GM18502 (cell line): ENCODE results near the gene SUGCT.
"Not testable (repeated sequence)": the region's sequence is repeated elsewhere in the genome, so short reads cannot be mapped to it uniquely, and the experiment has no call there.

Experiments
- ATAC-seq: cut with Tn5 transposase; IDR thresholded peaks from one replicate; pipeline ENCODE4 v1.9.1; 2021; ENCODE audit warnings: mild to moderate bottlenecking; ENCODE audit not compliant: unreplicated experiment, poor library complexity

Gene SUGCT

DNA sequence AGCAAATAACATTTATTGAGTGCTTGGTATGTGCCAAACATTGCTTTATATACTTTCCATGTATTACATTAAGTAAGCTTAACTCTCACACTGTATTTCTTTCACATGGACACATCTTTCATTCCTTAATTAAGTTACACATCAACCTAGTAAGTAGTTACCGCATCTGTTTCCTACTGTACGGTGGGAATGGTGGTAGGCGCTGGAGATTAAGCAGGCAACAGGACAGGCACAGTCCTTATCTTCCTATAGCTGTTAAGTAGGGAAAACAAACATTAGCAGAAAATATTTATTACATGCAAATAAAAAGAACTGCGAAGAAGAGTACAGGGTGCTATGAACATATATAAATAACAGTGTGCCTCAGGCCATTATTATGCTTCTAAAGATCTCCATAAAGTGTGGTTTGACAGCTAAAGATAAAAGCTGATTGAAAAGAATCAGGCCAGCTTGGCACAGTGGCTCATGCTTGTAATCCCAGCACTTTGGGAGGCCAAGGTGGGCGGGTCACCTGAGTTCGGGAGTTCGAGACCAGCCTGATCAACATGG lies 105.0 kb downstream of the SUGCT start:
- ATAC-seq, result no peak

DNA sequence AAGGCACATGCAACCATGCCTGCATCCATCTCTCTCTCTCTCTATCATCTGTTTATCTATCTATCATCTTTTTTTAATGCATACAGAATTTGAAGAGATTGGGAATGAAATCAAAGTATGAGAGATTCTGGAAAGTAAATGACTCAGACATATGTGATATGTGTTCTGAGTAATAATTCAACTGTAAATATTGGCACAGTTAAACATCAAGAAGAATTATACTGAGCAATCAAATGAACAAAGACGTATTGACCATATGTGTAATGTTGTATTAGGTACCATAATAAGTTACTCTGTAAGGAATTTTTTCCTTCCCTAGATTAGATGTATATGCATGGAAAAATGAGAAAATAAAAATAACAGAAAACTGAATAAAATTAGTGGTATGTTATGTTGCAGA lies 108.3 kb downstream of the SUGCT start:
- ATAC-seq, result no peak

DNA sequence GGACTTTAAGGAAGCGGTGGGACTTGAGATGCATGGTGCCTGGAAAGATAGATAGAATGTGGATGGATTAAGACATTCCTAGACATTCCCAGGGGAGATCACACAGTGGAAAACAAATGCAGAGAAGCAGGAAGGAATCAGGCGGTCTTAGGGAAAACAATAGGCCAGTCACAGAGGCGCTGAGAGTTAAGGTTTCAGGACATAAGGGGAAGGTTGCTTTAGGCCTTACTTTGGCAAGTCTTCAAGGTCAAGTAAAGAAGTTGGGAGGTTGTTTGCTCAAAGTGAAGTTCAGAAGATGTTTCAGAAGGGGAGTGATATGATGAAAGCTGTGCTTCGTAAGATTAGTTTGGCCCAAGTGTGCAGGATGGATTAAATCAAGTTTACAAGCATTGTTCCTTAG lies 109.4 kb downstream of the SUGCT start:
- no peak for ATAC-seq

DNA sequence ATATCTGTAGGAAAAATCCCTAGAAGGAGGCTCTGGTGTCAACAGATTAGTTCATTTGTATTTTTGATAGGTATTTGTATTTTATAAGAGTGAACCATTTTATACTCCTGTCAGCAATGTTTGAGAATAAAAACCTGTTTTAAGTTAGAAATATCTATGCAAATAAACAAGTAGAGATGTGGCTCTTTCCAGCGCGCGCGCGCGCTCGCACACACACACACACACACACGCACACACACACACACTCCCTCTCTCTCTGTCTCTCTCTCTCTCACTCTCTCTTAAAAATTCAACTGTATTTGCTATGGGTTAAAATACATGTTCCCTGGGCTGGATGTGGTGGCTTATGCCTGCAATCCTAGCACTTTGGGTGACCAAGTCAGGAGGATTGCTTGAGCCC lies 113.9 kb downstream of the SUGCT start:
- ATAC-seq, result no peak

DNA sequence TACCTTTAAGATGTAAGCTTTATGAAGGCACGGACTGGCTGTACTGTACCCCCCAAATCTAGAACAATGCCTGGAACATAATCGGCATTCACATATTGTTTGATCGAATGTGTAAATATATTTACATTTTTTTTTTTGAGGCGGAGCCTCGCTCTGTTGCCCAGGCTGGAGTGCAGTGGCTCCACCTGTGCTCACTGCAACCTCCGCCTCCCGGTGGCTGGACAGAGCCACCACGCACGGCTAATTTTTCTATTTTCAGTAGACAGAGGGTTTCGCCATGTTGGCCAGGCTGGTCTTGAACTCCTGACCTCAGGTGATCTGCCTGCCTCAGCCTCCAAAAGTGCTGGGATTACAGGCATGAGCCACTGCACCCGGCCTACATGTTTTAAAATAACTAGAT lies 118.6 kb downstream of the SUGCT start:
- not testable (repeated sequence) for ATAC-seq

DNA sequence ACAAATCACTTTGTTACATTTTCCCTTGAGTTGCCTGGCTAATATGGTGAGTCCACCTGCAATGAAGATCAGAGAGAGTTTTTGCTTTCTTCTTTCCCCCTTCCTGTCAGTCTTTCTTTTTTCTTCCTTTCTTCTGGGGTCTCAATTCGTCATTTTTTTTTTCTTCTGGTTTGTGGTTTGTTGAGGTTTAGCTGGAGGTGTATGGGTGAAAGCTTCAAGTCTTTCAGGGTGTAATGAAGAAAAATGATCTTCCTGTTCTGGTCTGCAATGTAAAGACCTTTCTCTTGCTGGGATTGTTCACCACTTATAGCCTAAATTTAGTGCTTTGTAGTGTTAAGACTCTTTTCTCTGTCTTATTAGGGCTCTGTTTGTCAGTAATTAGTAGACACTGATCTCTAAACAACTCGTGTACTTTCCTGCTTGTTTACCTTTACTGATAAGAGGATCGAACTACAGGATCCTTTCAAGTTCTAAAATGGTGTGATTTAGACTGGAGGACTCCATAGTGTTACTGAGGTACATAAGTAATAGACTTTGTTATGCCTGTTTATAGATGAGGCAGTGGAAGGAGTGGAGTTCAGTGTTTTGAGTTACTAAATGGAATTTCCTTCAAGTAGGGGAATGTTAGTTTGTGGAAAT lies 129.1 kb downstream of the SUGCT start:
- no peak for ATAC-seq

DNA sequence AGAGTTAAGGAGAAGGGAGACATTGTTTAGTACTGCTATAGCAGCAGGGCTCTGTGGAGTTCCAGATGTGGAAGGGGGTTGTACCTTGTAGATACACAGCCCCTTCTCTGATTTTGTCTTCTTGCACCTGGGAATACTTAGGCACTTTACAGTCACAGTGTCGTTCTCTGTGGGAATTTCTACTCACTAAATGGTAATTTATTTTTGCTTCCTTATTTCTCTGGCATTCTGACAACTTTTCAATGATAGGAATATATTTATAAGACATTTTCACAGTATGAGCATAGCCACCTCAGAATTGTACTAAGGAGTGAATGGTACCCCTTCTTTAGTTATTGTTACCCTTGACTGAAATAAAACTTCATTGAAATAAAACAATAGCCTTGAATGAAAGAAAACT lies 132.8 kb downstream of the SUGCT start:
- ATAC-seq, result no peak

DNA sequence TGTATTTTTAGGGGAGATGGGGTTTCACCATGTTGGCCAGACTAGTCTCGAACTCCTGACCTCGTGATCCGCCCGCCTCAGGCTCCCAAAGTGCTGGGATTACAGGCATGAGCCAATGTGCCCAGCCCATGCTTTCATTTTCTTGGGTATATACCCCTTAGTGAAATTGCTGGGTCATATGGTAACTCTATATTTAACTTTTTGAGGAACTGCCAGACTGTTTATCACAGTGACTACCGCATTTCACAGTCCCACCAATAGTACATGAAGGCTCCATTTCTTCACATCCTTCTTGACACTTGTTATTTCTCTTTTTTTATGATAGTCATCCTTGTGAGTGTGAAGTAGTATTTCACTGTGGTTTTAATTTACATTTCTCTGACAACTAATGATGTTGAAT lies 134.0 kb downstream of the SUGCT start:
- ATAC-seq, result not testable (repeated sequence)

DNA sequence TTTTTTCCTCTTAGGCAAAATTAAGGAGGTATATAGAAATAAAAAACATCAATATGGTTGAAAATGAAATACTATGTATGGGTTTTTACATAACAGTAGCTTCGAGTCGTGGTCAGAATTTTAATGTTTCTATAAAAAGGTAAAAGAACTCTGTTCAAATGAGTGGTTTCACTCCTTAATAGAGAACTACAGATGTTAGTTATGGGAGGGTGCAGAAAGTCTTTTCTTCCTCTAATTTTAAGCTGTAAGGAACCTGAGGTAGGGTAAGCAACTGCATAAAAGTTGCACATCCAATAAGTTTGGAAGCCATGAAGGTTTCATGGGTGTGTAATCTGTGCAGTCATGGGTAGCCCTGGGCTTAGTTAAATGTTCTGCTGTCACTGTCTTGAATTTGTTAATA lies 141.3 kb downstream of the SUGCT start:
- ATAC-seq, result no peak

DNA sequence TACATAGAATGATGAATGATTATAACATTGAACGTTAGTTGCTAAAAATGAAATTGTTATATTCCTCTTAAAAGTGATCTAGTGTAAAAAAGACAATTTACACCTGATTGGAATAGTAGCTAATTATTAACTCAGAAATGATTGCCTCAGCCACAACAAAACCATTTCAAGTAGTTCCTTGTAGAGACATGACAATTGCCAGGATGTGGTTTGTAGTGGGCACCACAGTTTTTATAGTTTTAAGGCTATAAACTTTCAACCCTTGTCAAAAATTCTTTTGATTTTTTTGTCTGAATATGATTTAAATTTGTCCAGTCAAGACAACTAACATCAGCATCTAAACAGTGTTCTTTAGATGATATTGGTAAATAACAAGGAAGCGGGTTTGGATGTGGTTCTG lies 145.2 kb downstream of the SUGCT start:
- ATAC-seq, result no peak

DNA sequence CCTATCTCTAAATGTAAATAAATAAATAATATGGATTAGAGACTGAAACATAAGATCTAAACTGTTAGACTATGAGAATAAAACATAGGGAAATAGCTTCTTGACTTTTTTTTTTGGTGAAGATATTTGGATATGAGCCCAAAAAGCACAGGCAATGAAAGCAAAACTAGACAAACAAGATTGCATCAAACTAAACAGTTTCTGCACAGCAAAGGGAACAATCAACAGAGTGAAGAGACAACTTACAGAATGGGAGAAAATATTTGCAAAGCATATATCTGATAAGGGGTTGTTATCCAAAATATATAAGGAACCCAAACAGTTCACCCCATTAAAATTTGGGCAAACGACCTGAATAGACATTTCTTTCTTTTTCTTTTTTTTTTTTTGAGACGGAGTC lies 148.1 kb downstream of the SUGCT start:
- ATAC-seq, result no peak

DNA sequence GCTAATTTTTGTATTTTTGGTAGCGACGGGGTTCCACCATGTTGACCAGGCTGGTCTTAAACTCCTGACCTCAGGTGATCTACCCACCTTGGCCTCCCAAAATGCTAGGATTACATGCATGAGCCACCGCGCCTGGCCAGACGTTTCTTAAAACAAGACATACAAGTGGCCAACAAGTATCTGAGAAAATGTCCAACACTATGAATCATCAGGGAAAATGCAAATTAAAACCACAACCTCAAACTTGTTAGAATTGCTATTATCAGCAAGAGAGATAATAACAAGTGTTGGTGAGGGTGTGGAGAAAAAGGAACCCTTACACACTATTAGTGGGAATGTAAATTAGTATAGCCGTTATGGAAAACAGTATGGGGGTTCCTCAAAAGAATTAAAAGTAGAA lies 148.6 kb downstream of the SUGCT start:
- no peak for ATAC-seq

DNA sequence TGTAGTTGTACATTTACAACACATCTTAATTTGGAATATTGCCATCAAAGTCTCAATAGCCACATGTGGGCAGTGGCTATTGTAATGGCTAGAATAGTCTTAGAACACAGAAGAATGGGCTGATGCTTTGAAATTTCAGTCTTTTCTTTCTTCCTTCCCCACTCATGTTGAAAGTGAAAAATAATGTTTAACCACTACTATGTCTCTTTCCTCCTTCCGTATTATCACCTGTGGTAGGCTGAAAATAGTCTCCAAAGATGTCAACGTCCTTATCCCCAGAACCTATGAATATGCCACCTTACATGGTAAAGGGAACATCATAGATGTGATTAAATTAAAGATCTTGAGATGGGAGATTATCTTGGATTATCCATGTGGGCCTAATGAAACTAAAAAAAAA lies 154.0 kb downstream of the SUGCT start:
- ATAC-seq, result no peak

DNA sequence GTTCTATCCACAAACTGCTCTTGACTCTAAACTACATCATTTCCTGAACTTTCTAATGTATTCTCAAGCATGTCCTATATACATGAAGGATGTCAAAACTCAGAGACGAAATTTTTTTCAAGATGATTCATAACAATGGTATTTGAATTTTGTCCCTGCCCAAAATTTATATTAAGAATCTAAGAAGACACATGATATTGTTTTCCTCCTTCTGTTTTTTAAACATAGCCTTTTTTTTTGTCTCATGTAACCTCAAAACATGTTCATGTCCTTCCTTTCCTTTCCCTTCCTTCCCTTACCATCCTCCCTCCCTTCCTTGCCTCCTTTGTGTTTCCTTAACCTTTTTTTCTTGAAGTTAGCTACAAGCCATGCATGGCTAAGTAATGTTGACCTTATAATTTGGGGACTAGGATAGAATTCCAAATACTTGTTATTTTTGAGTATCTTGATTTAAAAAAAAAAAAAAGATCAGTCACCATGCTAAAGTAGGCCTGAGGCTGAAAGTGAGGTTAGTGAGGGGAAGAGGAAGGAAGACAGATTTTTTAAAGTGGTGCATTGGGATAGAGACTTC lies 163.0 kb downstream of the SUGCT start:
- no peak for ATAC-seq

DNA sequence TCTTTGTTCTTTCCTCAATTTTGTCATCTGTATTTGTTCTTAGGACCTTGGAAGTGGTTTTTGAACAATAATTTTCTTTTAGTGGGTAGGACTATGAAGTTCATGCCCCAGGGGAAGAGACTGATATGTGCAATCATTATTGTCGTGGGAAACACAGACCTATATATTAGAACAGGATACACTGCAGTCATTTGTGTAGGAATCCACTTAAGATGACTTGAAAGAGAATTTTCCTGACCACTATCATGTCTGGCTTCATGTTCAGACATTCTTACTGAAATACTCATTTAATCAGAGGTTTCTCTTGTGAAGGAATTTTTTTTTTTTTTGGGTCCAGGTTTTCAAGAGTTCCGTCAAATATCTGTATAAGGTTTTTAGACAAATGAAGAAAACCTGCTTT lies 163.6 kb downstream of the SUGCT start:
- no peak for ATAC-seq

DNA sequence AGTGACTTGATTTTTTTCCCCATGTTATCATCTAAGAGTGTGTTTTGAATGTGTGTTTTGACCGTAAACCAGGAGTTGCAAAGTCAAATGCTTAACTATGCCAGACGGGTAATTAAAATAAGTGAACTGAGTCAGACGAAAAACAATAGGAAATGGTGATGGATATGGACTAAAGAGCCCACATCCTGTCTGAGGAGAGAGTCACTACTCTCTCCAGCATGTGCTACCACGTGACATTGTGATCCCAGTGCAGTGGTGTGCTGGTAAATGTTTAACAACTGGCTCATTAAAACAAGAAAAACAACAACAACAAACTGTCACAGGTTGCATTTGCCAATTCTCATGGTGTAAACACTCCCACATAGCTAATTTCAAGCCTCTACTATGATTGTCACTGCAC lies 164.3 kb downstream of the SUGCT start:
- ATAC-seq, result no peak

DNA sequence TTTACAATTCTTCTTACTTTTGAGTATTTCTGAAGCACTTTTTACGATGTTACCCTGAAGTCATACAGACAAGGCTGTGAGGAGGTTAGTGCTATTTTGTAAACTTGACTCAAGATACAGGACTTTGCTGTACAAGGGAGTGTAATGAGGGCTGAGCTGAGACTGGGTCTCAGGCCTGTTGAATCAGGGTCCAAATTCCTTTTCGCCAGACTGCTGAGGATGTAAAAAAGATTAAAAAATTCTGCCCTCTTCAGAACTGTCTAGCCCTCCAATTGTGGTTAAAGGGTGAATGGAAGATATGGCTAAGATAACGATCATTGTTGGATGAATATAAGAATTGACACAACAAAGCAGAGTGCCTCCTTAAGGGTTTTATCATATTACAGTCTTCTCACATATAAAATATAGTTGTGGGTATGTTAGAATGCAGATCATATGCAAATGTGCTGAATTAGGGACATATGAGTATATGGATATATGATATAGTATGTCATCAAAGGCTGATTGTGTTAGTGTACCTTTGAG lies 165.4 kb downstream of the SUGCT start:
- no peak for ATAC-seq

DNA sequence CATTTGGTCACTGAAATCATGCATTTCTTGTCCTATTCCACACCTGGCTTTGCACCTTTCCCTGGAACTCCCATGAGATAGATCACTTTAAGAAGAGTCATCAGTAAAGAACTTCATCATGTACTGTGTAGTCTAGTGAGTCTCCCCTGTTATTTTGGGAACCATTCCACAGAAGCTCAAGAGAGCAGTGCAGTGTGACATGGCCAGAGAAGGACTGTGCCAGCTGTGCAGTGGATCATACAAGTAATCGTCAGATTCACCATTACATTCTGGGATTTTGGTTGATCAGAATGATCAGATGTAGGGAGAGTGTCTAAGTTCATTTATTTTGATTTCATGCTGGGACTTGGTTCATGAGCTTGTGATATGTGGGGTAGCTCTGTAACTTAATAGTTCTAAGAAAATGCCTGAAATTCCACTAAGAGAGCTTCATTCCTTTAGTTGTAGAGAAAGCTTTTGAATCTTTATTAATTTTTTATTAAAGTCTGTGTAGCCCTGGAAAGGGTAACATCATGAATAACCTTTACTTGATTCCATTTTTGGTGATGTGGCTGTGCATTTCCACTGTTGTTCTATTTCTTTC lies 166.8 kb downstream of the SUGCT start:
- no peak for ATAC-seq

DNA sequence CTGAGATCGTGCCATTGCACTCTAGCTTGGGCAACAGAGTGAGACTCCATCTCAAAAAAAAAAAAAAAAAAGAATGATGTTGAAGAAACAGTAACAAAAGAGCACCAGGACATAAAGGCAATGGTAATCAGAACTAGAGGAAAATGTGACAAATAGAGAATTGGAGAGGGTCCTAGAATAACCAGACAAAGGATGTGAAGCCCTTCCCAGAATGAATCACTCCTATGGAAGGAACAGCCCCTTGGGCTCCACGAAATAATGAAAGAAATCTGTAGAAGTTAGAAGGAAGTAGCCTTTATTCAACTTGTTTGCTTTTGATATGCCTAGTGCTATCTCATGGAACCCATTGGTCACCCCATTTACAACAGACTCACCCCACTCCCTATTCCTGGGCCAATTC lies 169.2 kb downstream of the SUGCT start:
- no peak for ATAC-seq

DNA sequence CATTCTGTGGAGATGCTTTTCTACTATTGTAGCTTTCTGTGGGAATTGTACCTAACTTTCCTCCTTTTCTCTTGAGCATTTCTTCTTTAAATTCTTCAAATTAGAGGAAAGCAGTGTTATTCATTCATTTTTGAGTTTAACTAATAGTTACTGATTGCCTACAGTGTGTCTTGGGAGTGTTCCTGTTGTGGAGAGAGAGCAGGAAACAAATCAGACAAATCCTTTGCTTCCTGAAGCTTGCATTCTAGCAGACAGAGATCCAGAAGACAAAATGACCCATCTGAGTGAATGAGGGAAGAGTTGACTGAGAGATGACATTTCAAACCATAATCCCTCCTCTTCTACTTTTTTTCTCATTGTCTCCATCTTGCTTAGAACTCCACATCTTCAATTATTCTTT lies 170.4 kb downstream of the SUGCT start:
- no peak for ATAC-seq

DNA sequence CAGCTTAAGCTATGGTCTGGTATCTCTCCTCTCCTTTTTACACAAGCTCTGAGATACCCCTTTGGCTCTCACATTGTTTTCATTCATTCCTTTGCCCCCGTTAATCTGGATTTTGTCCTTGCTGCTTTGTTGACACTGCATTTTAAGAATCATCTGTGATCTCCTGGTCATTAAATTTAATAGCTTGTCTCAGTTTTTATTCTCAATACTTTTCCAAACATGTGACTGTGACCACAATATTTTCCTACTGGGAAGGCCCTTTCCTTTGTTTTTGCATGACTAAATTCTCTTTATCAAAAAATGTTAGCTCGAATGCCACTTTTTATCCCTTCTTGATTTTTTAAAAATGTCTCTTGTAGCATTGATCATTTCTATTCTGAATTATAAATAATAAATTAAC lies 171.2 kb downstream of the SUGCT start:
- ATAC-seq, result no peak

DNA sequence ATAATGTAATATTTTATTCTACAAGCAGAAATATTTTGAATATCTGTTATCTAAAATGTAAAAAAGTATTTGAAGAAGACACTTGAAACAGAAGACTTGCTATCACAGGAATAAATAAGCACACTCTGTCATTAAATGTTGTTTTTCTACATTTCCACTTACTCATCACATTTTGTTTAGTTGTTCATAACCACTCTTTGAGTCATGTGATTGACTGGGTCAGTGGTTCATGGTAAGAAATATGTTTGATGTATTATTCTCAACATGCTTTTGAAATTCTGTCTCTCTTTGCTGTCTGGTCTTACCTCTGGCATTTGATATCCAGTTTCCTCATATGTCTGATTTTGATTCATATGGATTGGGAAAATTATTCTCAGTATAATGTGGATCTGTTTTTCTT lies 171.8 kb downstream of the SUGCT start:
- ATAC-seq, result no peak
